ENCODE data around the gene DGKB. TPM values are rescaled to one million over a fixed set of nuclear protein-coding genes. Genes with fewer than 3 reads are reported as not detected.

DGKB gene
- total RNA-seq, 2 donors from 2014 or later: 0.52 TPM; not detected in 1

- no peaks in the 10 kb centered on the region for H3K27me3 ChIP-seq
- H3K27ac ChIP-seq: no peak overlapping the region
- no peaks in the 10 kb centered on the region for H3K9me3 ChIP-seq
- DNase-seq: no peak
- WGBS, 2 donors: 89 to 100% methylated on average over 1 of the region's 1 CpG
- H3K36me3 ChIP-seq (replicated peaks in 1 of 2; ENCODE audit: insufficient read depth in 1 of 2, low read depth in 2 of 2): no peaks in the 10 kb centered on the region
- no peak for ATAC-seq
- no peaks in the 10 kb centered on the region for H3K4me1 ChIP-seq
- no peak for TF ChIP-seq CTCF (IDR thresholded peaks at IDR 0.05)
- TF ChIP-seq POLR2A (IDR thresholded peaks at IDR 0.05): no peak
- H3K4me3 ChIP-seq: no peak overlapping the region
- intact Hi-C loops (cut with DNase I): no loop called here
Measured at GRCh38 chr7:14096159-14096558, 806.4 kb downstream of the DGKB start.

GRCh38 chr7:14095233-14095950, 807.2 kb downstream of the DGKB start:
- Histone ChIP-seq H3K4me3 (no peak overlapping the region), H3K27me3 (no peaks in the 10 kb centered on the region), H3K9me3 (no peaks in the 10 kb centered on the region), H3K4me1 (no peaks in the 10 kb centered on the region), H3K27ac (peak overlapping the region in 1 of 4 donors; percentile 13), H3K36me3 (replicated peaks in 1 of 2; ENCODE audit: insufficient read depth in 1 of 2, low read depth in 2 of 2) (no peaks in the 10 kb centered on the region)
- 20 to 21% methylated on average over 4 of the region's 4 CpGs for WGBS, 2 donors
- no peak for ATAC-seq
- intact Hi-C loops (cut with DNase I): no loop called here
- no peak for TF ChIP-seq POLR2A (IDR thresholded peaks at IDR 0.05)
- TF ChIP-seq CTCF (IDR thresholded peaks at IDR 0.05): no peak
- DNase-seq: no peak

Data from body of pancreas (tissue), 4 donors.